ENCODE results near the gene MTMR11.

DNA sequence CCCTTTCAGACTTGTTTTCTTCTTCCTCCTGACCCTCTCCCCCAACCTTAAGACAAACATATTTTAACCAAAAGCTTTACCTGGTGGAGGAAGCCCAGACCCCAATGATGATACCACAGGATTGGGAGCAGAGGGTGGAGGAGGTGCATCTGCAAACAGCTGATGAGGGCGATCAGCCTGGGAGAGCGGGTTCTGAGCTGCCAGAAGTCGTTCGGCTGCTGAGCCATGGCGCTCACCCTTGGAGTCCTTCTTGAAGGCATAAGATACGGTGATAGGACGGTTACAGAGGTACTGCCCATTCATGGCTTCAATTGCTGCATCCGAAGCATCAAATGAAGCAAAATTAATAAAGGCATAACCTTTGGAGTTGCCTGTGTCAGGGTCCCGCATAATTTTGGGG, 10.4 kb downstream of the MTMR11 start:
- TF ChIP-seq CREB1 (CRISPR knock-in tag; IDR thresholded peaks at IDR 0.05; ENCODE audit: low read depth) (no peak), EZH2 (IDR thresholded peaks at IDR 0.05; ENCODE audit: low read depth, unreplicated experiment) (no peak), EZH2phosphoT487 (IDR thresholded peaks at IDR 0.05; ENCODE audit: unreplicated experiment) (no peak), JUNB (IDR thresholded peaks at IDR 0.05; ENCODE audit: unreplicated experiment) (no peak), POLR2AphosphoS5 (IDR thresholded peaks at IDR 0.05; ENCODE audit: low read depth) (no peak), NANOG (IDR thresholded peaks at IDR 0.05; ENCODE audit: borderline replicate concordance) (no peak), ZNF114 (CRISPR knock-in tag; IDR thresholded peaks at IDR 0.05) (no peak), ZNF331 (CRISPR knock-in tag; IDR thresholded peaks at IDR 0.05; ENCODE audit: low read depth) (no peak), STAT1 (IDR thresholded peaks at IDR 0.05; ENCODE audit: unreplicated experiment) (no peak)
- TF ChIP-seq, protein P1, sequence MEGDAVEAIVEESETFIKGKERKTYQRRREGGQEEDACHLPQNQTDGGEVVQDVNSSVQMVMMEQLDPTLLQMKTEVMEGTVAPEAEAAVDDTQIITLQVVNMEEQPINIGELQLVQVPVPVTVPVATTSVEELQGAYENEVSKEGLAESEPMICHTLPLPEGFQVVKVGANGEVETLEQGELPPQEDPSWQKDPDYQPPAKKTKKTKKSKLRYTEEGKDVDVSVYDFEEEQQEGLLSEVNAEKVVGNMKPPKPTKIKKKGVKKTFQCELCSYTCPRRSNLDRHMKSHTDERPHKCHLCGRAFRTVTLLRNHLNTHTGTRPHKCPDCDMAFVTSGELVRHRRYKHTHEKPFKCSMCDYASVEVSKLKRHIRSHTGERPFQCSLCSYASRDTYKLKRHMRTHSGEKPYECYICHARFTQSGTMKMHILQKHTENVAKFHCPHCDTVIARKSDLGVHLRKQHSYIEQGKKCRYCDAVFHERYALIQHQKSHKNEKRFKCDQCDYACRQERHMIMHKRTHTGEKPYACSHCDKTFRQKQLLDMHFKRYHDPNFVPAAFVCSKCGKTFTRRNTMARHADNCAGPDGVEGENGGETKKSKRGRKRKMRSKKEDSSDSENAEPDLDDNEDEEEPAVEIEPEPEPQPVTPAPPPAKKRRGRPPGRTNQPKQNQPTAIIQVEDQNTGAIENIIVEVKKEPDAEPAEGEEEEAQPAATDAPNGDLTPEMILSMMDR (conservative IDR thresholded peaks at IDR 0.05; ENCODE audit: low read depth in 2 of 2), result no peak
- TF ChIP-seq, protein P2, sequence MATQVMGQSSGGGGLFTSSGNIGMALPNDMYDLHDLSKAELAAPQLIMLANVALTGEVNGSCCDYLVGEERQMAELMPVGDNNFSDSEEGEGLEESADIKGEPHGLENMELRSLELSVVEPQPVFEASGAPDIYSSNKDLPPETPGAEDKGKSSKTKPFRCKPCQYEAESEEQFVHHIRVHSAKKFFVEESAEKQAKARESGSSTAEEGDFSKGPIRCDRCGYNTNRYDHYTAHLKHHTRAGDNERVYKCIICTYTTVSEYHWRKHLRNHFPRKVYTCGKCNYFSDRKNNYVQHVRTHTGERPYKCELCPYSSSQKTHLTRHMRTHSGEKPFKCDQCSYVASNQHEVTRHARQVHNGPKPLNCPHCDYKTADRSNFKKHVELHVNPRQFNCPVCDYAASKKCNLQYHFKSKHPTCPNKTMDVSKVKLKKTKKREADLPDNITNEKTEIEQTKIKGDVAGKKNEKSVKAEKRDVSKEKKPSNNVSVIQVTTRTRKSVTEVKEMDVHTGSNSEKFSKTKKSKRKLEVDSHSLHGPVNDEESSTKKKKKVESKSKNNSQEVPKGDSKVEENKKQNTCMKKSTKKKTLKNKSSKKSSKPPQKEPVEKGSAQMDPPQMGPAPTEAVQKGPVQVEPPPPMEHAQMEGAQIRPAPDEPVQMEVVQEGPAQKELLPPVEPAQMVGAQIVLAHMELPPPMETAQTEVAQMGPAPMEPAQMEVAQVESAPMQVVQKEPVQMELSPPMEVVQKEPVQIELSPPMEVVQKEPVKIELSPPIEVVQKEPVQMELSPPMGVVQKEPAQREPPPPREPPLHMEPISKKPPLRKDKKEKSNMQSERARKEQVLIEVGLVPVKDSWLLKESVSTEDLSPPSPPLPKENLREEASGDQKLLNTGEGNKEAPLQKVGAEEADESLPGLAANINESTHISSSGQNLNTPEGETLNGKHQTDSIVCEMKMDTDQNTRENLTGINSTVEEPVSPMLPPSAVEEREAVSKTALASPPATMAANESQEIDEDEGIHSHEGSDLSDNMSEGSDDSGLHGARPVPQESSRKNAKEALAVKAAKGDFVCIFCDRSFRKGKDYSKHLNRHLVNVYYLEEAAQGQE (IDR thresholded peaks at IDR 0.05; ENCODE audit: unreplicated experiment), result no peak
- TF ChIP-seq, protein P3, sequence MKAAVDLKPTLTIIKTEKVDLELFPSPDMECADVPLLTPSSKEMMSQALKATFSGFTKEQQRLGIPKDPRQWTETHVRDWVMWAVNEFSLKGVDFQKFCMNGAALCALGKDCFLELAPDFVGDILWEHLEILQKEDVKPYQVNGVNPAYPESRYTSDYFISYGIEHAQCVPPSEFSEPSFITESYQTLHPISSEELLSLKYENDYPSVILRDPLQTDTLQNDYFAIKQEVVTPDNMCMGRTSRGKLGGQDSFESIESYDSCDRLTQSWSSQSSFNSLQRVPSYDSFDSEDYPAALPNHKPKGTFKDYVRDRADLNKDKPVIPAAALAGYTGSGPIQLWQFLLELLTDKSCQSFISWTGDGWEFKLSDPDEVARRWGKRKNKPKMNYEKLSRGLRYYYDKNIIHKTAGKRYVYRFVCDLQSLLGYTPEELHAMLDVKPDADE (IDR thresholded peaks at IDR 0.05), result no peak
- TF ChIP-seq, protein P4, sequence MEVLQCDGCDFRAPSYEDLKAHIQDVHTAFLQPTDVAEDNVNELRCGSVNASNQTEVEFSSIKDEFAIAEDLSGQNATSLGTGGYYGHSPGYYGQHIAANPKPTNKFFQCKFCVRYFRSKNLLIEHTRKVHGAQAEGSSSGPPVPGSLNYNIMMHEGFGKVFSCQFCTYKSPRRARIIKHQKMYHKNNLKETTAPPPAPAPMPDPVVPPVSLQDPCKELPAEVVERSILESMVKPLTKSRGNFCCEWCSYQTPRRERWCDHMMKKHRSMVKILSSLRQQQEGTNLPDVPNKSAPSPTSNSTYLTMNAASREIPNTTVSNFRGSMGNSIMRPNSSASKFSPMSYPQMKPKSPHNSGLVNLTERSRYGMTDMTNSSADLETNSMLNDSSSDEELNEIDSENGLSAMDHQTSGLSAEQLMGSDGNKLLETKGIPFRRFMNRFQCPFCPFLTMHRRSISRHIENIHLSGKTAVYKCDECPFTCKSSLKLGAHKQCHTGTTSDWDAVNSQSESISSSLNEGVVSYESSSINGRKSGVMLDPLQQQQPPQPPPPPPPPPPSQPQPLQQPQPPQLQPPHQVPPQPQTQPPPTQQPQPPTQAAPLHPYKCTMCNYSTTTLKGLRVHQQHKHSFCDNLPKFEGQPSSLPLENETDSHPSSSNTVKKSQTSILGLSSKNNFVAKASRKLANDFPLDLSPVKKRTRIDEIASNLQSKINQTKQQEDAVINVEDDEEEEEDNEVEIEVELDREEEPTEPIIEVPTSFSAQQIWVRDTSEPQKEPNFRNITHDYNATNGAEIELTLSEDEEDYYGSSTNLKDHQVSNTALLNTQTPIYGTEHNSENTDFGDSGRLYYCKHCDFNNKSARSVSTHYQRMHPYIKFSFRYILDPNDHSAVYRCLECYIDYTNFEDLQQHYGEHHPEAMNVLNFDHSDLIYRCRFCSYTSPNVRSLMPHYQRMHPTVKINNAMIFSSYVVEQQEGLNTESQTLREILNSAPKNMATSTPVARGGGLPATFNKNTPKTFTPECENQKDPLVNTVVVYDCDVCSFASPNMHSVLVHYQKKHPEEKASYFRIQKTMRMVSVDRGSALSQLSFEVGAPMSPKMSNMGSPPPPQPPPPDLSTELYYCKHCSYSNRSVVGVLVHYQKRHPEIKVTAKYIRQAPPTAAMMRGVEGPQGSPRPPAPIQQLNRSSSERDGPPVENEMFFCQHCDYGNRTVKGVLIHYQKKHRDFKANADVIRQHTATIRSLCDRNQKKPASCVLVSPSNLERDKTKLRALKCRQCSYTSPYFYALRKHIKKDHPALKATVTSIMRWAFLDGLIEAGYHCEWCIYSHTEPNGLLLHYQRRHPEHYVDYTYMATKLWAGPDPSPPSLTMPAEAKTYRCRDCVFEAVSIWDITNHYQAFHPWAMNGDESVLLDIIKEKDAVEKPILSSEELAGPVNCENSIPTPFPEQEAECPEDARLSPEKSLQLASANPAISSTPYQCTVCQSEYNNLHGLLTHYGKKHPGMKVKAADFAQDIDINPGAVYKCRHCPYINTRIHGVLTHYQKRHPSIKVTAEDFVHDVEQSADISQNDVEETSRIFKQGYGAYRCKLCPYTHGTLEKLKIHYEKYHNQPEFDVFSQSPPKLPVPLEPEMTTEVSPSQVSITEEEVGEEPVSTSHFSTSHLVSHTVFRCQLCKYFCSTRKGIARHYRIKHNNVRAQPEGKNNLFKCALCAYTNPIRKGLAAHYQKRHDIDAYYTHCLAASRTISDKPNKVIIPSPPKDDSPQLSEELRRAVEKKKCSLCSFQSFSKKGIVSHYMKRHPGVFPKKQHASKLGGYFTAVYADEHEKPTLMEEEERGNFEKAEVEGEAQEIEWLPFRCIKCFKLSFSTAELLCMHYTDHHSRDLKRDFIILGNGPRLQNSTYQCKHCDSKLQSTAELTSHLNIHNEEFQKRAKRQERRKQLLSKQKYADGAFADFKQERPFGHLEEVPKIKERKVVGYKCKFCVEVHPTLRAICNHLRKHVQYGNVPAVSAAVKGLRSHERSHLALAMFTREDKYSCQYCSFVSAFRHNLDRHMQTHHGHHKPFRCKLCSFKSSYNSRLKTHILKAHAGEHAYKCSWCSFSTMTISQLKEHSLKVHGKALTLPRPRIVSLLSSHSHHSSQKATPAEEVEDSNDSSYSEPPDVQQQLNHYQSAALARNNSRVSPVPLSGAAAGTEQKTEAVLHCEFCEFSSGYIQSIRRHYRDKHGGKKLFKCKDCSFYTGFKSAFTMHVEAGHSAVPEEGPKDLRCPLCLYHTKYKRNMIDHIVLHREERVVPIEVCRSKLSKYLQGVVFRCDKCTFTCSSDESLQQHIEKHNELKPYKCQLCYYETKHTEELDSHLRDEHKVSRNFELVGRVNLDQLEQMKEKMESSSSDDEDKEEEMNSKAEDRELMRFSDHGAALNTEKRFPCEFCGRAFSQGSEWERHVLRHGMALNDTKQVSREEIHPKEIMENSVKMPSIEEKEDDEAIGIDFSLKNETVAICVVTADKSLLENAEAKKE (CRISPR knock-in tag; IDR thresholded peaks at IDR 0.05), result no peak

Measured in GM23338 (cell line).